Measurements from ENCODE around the gene ST6GALNAC6. TPM values are rescaled to one million over a fixed set of nuclear protein-coding genes. Genes with fewer than 3 reads are reported as not detected.

ST6GALNAC6 gene
- total RNA-seq, 1 experiment from 2014 or later = 24.5 TPM

DNA sequence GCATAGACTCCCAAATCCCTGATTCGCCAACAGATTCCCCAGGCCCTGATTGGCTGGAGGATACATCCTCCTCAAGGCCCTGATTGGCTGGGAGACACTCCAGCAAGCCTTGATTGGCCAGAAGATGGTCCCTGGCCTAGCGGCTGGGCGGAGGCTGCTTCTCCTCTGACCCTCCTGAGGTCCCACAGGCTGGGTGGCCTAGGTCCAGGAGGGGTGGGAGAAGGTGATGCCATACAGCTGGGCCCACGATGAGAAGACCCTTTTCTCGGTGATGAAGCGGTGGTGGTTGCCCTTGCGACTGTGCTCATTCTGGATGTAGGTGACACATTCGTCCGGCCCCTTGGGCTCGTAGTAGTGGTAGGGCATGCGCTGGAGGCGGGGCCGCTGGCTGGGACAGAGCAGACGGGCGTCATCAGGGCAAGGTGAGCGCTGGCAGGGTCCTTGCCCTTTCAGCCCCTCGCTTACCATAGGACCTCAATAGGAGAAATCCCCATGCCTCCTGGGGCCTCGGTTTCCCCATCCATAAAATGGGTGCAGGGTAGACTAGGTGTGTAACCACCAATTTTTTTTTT is 12.9 kb downstream of the ST6GALNAC6 start:
- POLR2A ChIA-PET = no interaction called here
- ATAC-seq = peak; percentile 68
- no peaks in the 10 kb centered on the region for H3K9me3 ChIP-seq (ENCODE audit: control insufficient read depth in 1 of 2, insufficient read depth in 1 of 2, low read depth in 1 of 2, low read length in 2 of 2)
- no peak for DNase-seq (ENCODE audit: low read depth, low spot score)
- H3K9me2 ChIP-seq (ENCODE audit: insufficient read depth) = no peaks in the 10 kb centered on the region
- RAD21 ChIA-PET (ENCODE audit: low non-redundant PET in 1 of 2, low total read pairs in 2 of 2, uncharacterized antibody in 2 of 2, unreplicated experiment in 2 of 2) = no interaction called here
- peaks cover 18 to 23% of the 10 kb centered on the region in 2 experiments; a peak in 3 of 4 replicates for H3K4me1 ChIP-seq (ENCODE audit: control insufficient read depth in 1 of 2, insufficient read depth in 2 of 2, low read length in 2 of 2)
- intact Hi-C loops (cut with micrococcal nuclease) = no loop called here
- H2AFZ ChIP-seq (ENCODE audit: low read depth, low read length, poor library complexity, severe bottlenecking) = no peak overlapping the region
- no peaks in the 10 kb centered on the region for H3K27me3 ChIP-seq (ENCODE audit: insufficient read depth, low read length)
- H3K4me3 ChIP-seq (replicated peaks in 1 of 2; ENCODE audit: low read depth in 1 of 2, low read length in 2 of 2) = no peak overlapping the region
- BruUV-seq (replicated peaks) = no TSS peak
- TF ChIP-seq POLR2AphosphoS5 (IDR thresholded peaks at IDR 0.05; ENCODE audit: low read depth, low read length) (no peak), SP1 (IDR thresholded peaks at IDR 0.05; ENCODE audit: low read depth) (peak; percentile 60; the same call in 1 of the 2 replicates)
- H4K20me1 ChIP-seq (ENCODE audit: insufficient read depth) = no peaks in the 10 kb centered on the region
- H3K36me3 ChIP-seq (ENCODE audit: control insufficient read depth in 1 of 2, insufficient read depth in 2 of 2, low read length in 2 of 2) = peaks cover 7 to 29% of the 10 kb centered on the region in 2 experiments
- H3K4me2 ChIP-seq (ENCODE audit: low read length) = no peak overlapping the region
- no peak overlapping the region for H3K9ac ChIP-seq (ENCODE audit: low read length)
- no peak overlapping the region for H3K27ac ChIP-seq (ENCODE audit: low read depth, low read length)
- H3K79me2 ChIP-seq (ENCODE audit: insufficient read depth, low read length) = no peaks in the 10 kb centered on the region
- CTCF ChIA-PET = no interaction called here

DNA sequence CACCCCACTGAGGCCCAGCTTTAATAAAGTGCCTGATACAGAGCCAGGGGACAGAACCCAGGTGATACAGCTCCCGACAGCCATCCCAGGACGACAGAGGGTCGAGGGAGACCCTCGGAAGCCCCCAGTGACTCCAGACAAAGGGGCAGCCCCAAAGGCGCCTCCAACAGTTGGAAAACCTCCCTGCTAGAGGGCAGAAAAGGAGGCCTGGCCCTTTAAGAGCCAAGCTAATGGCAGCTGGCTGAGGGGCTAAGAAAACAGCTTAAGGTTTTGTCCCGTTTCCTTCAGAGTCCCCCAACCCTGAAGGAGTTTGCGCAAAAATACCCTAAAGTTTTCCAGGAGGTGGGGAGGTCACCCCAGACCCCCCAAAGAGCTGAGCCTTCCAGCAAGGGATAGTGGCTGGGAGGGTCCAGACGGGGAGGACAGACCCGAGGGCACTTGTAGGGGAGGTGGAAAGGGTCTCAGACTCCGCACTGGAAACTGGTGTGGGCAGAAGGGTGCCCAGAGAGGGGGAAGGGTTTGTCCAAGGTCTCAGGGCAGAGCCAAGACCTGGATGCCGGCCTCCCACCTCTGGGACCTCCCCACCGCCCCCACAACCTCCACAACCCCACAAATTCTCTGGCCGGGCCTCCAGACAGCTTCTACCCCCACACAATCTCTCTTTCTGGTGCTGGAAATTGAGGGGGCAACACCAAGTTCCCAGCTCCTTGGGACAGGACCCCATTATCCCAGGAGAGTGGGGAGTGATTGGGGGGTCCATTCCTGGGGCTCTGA is 13.7 kb downstream of the ST6GALNAC6 start:
- Histone ChIP-seq H3K4me3 (replicated peaks in 1 of 2; ENCODE audit: low read depth in 1 of 2, low read length in 2 of 2) (no peak overlapping the region), H3K9me3 (ENCODE audit: control insufficient read depth in 1 of 2, insufficient read depth in 1 of 2, low read depth in 1 of 2, low read length in 2 of 2) (no peaks in the 10 kb centered on the region), H3K4me1 (ENCODE audit: control insufficient read depth in 1 of 2, insufficient read depth in 2 of 2, low read length in 2 of 2) (peaks cover 18 to 23% of the 10 kb centered on the region in 2 experiments; a peak in 3 of 4 replicates), H2AFZ (ENCODE audit: low read depth, low read length, poor library complexity, severe bottlenecking) (no peak overlapping the region), H3K4me2 (ENCODE audit: low read length) (no peak overlapping the region), H3K36me3 (ENCODE audit: control insufficient read depth in 1 of 2, insufficient read depth in 2 of 2, low read length in 2 of 2) (peaks cover 7 to 24% of the 10 kb centered on the region in 2 experiments), H3K27me3 (ENCODE audit: insufficient read depth, low read length) (no peaks in the 10 kb centered on the region), H3K9me2 (ENCODE audit: insufficient read depth) (no peaks in the 10 kb centered on the region), H4K20me1 (ENCODE audit: insufficient read depth) (no peaks in the 10 kb centered on the region), H3K79me2 (ENCODE audit: insufficient read depth, low read length) (no peaks in the 10 kb centered on the region), H3K27ac (ENCODE audit: low read depth, low read length) (peak overlapping the region; percentile 64; the same call in 1 of the 2 replicates), H3K9ac (ENCODE audit: low read length) (no peak overlapping the region)
- BruUV-seq (replicated peaks) = TSS peak; percentile 27
- intact Hi-C loops (cut with micrococcal nuclease) = no loop called here
- ChIA-PET POLR2A (interaction anchor here (0.5 to 0.9 kb wide), 3 partner anchors 12 to 36 kb away, joined by 3 to 5 read pairs (median 4); no protein-coding TSS in a partner anchor), CTCF (interaction anchor here (2.1 kb wide), 1 partner anchor 16 kb away, joined by 7 read pairs; no protein-coding TSS in a partner anchor), RAD21 (ENCODE audit: low non-redundant PET in 1 of 2, low total read pairs in 2 of 2, uncharacterized antibody in 2 of 2, unreplicated experiment in 2 of 2) (no interaction called here)
- DNase-seq (ENCODE audit: low read depth, low spot score) (no peak), ATAC-seq (no peak)
- TF ChIP-seq YY1 (IDR thresholded peaks at IDR 0.05; ENCODE audit: extremely low read depth, insufficient replicate concordance, low read depth, low read length) (no peak), TCF7L2 (IDR thresholded peaks at IDR 0.05; ENCODE audit: borderline replicate concordance, extremely low read depth, insufficient read depth, insufficient read length) (no peak), EZH2phosphoT487 (IDR thresholded peaks at IDR 0.05; ENCODE audit: borderline replicate concordance) (no peak), EZH2 (IDR thresholded peaks at IDR 0.05) (no peak), SIN3A (IDR thresholded peaks at IDR 0.05; ENCODE audit: low read depth) (no peak)
- TF ChIP-seq, protein P1, sequence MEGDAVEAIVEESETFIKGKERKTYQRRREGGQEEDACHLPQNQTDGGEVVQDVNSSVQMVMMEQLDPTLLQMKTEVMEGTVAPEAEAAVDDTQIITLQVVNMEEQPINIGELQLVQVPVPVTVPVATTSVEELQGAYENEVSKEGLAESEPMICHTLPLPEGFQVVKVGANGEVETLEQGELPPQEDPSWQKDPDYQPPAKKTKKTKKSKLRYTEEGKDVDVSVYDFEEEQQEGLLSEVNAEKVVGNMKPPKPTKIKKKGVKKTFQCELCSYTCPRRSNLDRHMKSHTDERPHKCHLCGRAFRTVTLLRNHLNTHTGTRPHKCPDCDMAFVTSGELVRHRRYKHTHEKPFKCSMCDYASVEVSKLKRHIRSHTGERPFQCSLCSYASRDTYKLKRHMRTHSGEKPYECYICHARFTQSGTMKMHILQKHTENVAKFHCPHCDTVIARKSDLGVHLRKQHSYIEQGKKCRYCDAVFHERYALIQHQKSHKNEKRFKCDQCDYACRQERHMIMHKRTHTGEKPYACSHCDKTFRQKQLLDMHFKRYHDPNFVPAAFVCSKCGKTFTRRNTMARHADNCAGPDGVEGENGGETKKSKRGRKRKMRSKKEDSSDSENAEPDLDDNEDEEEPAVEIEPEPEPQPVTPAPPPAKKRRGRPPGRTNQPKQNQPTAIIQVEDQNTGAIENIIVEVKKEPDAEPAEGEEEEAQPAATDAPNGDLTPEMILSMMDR (IDR thresholded peaks at IDR 0.05 in 2 of 3, conservative IDR thresholded peaks at IDR 0.05 in 1 of 3; ENCODE audit: borderline replicate concordance in 1 of 3, insufficient read depth in 1 of 3, low read depth in 2 of 3, low read length in 2 of 3) = no peak
- TF ChIP-seq, protein P2, sequence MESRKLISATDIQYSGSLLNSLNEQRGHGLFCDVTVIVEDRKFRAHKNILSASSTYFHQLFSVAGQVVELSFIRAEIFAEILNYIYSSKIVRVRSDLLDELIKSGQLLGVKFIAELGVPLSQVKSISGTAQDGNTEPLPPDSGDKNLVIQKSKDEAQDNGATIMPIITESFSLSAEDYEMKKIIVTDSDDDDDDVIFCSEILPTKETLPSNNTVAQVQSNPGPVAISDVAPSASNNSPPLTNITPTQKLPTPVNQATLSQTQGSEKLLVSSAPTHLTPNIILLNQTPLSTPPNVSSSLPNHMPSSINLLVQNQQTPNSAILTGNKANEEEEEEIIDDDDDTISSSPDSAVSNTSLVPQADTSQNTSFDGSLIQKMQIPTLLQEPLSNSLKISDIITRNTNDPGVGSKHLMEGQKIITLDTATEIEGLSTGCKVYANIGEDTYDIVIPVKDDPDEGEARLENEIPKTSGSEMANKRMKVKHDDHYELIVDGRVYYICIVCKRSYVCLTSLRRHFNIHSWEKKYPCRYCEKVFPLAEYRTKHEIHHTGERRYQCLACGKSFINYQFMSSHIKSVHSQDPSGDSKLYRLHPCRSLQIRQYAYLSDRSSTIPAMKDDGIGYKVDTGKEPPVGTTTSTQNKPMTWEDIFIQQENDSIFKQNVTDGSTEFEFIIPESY (IDR thresholded peaks at IDR 0.05; ENCODE audit: extremely low read depth, insufficient replicate concordance, low read length) = no peak
